Liver (tissue), 9 donors: Measurements from ENCODE around the gene SLC25A25. TPM values are rescaled to one million over a fixed set of nuclear protein-coding genes. Genes with fewer than 3 reads are reported as not detected.

ENCODE experiments used
- DNase-seq: peaks from one replicate; pipeline ENCODE4 v3.0.0-alpha.2; 2017; ENCODE audit warnings: low spot score
- H3K27ac ChIP-seq, 2 donors: one replicate each; pipeline ENCODE4 v1.7.0; 2013; ENCODE audit warnings: inconsistent platforms in 2 of 2, low read length in 2 of 2, control low read depth in 1 of 2, low read depth in 1 of 2, mild to moderate bottlenecking in 1 of 2
- H3K27me3 ChIP-seq, 4 donors: one replicate each; pipeline versions ENCODE4 v1.6.1 to v1.7.0; 2013; ENCODE audit warnings: low read length in 3 of 4, inconsistent platforms in 1 of 4, mild to moderate bottlenecking in 1 of 4, moderate library complexity in 1 of 4; ENCODE audit not compliant: control insufficient read depth in 4 of 4, insufficient read depth in 4 of 4
- H3K36me3 ChIP-seq, 4 donors: one replicate each; pipeline versions ENCODE4 v1.6.1 to v1.7.0; 2013; ENCODE audit warnings: low read length in 3 of 4, mild to moderate bottlenecking in 3 of 4, low read depth in 1 of 4, moderate library complexity in 1 of 4; ENCODE audit not compliant: control insufficient read depth in 4 of 4, insufficient read depth in 3 of 4
- H3K4me1 ChIP-seq, 4 donors: one replicate each; pipeline versions ENCODE4 v1.6.1 to v1.7.0; 2013; ENCODE audit warnings: low read length in 3 of 4, mild to moderate bottlenecking in 3 of 4, moderate library complexity in 1 of 4; ENCODE audit not compliant: control insufficient read depth in 4 of 4, insufficient read depth in 4 of 4
- H3K4me3 ChIP-seq, 3 donors: one replicate each; pipeline versions ENCODE4 v1.6.1 to v1.7.0; 2013; ENCODE audit warnings: low read length in 3 of 3, control low read depth in 1 of 3, low read depth in 1 of 3, mild to moderate bottlenecking in 1 of 3
- H3K9ac ChIP-seq, 2 donors: one replicate each; pipeline ENCODE4 v1.7.0; 2013; ENCODE audit warnings: low read length in 2 of 2, mild to moderate bottlenecking in 2 of 2, moderate library complexity in 2 of 2, control low read depth in 1 of 2, low read depth in 1 of 2
- H3K9me3 ChIP-seq, 4 donors: one replicate each; pipeline versions ENCODE4 v1.6.1 to v1.7.0; 2013; ENCODE audit warnings: low read length in 3 of 4; ENCODE audit not compliant: control insufficient read depth in 4 of 4
- EGR1 ChIP-seq, 2 donors: IDR thresholded peaks; 2 replicates each; pipeline ENCODE4 v1.6.1; 2016 to 2018; ENCODE audit warnings: antibody characterized with exemption in 2 of 2, low read depth in 2 of 2
- FOXA1 ChIP-seq: IDR thresholded peaks from 2 replicates; pipeline ENCODE4 v1.6.1; 2016; ENCODE audit warnings: antibody characterized with exemption
- FOXA2 ChIP-seq: IDR thresholded peaks from 2 replicates; pipeline ENCODE4 v1.6.1; 2016; ENCODE audit warnings: antibody characterized with exemption
- GABPA ChIP-seq, 2 donors: IDR thresholded peaks in 1 of 2; conservative IDR thresholded peaks in 1 of 2; 2 replicates each; pipeline ENCODE4 v1.6.1; 2016; ENCODE audit warnings: antibody characterized with exemption in 2 of 2, mild to moderate bottlenecking in 1 of 2, moderate library complexity in 1 of 2
- HNF4A ChIP-seq, 2 donors: conservative IDR thresholded peaks; 2 replicates each; pipeline ENCODE4 v1.6.1; 2016; ENCODE audit warnings: antibody characterized with exemption in 2 of 2, mild to moderate bottlenecking in 2 of 2
- HNF4G ChIP-seq: IDR thresholded peaks from 2 replicates; pipeline ENCODE4 v1.6.1; 2016; ENCODE audit warnings: antibody characterized with exemption
- JUND ChIP-seq, 2 donors: IDR thresholded peaks; 2 replicates each; pipeline ENCODE4 v1.6.1; 2016; ENCODE audit warnings: antibody characterized with exemption in 2 of 2
- NR2F2 ChIP-seq: IDR thresholded peaks from 2 replicates; pipeline ENCODE4 v1.6.1; 2016; ENCODE audit warnings: antibody characterized with exemption
- RAD21 ChIP-seq, 2 donors: IDR thresholded peaks; 2 replicates each; pipeline ENCODE4 v1.6.1; 2016; ENCODE audit warnings: antibody characterized with exemption in 2 of 2, mild to moderate bottlenecking in 2 of 2
- RXRA ChIP-seq, 2 donors: IDR thresholded peaks; 2 replicates each; pipeline ENCODE4 v1.6.1; 2017 to 2018; ENCODE audit warnings: antibody characterized with exemption in 2 of 2, mild to moderate bottlenecking in 1 of 2
- SP1 ChIP-seq: IDR thresholded peaks from 2 replicates; pipeline ENCODE4 v1.6.1; 2018; ENCODE audit warnings: antibody characterized with exemption, mild to moderate bottlenecking
- TAF1 ChIP-seq: conservative IDR thresholded peaks from 2 replicates; pipeline ENCODE4 v1.6.1; 2016; ENCODE audit warnings: antibody characterized with exemption, mild to moderate bottlenecking
- YY1 ChIP-seq: IDR thresholded peaks from 2 replicates; pipeline ENCODE4 v1.6.1; 2016; ENCODE audit warnings: antibody characterized with exemption, mild to moderate bottlenecking
- WGBS: extraction: QIAGEN DNeasy Blood & Tissue Kit; methylation state at CpG from one replicate; pipeline ENCODE4 v1.1.7; 2013; 5-methylcytosine and 5-hydroxymethylcytosine counted together
- polyA plus RNA-seq, 2 donors: library from polyadenylated mRNA; stranded (reverse) in 1 of 2; unstranded in 1 of 2; fragments of 200-250 nt in 1 of 2; fragments of >200 nt in 1 of 2; fragmentation: Nextera tagmentation in 1 of 2; extraction: Ambion mirVana in 1 of 2; gene quantifications; one replicate each; pipeline versions ENCODE4 v1.2.1 to v1.2.3, GENCODE V29; 2013 to 2015
- total RNA-seq, 2 donors: library from RNA; depleted of rRNA; stranded (reverse); fragments of >200 nt; gene quantifications; one replicate each; pipeline ENCODE4 v1.2.3, GENCODE V29; 2014
- TF ChIP-seq, protein P1 (sequence below): IDR thresholded peaks from 2 replicates; pipeline ENCODE4 v1.6.1; 2016; ENCODE audit warnings: antibody characterized with exemption, mild to moderate bottlenecking
- TF ChIP-seq, protein P2 (sequence below): fragments of 150-350 bp; IDR thresholded peaks from 2 replicates; pipeline ENCODE4 v1.5.1; 2017; ENCODE audit warnings: improper control_type of control experiment, low read depth, low read length; ENCODE audit not compliant: missing input control
- TF ChIP-seq, protein P3 (sequence below): IDR thresholded peaks from 2 replicates; pipeline ENCODE4 v1.6.1; 2016; ENCODE audit warnings: antibody characterized with exemption
- TF ChIP-seq, protein P4 (sequence below): IDR thresholded peaks from 2 replicates; pipeline ENCODE4 v1.6.1; 2016; ENCODE audit warnings: antibody characterized with exemption
- TF ChIP-seq, protein P5 (sequence below): IDR thresholded peaks from 2 replicates; pipeline ENCODE4 v1.6.1; 2016; ENCODE audit warnings: antibody characterized with exemption
- donor health status: healthy.
- donor health status: healthy.
- donor health status: healthy.
- donor health status: healthy.
- donor health status: healthy.

SLC25A25 gene
- total and polyA plus RNA-seq, 4 donors: 21.7 to 74.6 (median 39.3) TPM

DNA sequence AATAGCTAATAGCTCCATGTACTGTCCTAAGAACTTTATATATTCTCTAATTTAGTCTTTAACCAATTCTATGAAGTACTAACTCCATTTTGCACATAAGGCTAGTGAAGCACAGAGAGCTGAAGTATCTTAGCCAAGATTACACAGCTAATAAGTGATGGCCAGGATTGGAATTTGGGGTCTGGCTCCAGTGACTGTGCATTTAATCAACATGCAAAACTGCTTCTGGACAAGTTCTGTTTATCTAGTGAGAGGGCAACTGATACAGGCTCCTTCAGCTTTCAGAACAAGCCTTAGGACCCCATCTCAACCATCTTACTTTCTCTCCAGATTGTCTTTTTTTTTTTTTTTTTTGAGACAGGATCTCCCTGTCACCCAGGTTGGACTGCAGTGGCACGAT, 21.3 kb downstream of the SLC25A25 start:
- Histone ChIP-seq H3K4me3 (no peak overlapping the region), H3K27me3 (no peaks in the 10 kb centered on the region), H3K4me1 (peaks cover 0 to 14% (median 5%) of the 10 kb centered on the region in 4 donors), H3K9ac (no peak overlapping the region), H3K27ac (no peak overlapping the region), H3K36me3 (no peaks in the 10 kb centered on the region), H3K9me3 (no peaks in the 10 kb centered on the region)
- no peak for DNase-seq
- TF ChIP-seq, protein P1, sequence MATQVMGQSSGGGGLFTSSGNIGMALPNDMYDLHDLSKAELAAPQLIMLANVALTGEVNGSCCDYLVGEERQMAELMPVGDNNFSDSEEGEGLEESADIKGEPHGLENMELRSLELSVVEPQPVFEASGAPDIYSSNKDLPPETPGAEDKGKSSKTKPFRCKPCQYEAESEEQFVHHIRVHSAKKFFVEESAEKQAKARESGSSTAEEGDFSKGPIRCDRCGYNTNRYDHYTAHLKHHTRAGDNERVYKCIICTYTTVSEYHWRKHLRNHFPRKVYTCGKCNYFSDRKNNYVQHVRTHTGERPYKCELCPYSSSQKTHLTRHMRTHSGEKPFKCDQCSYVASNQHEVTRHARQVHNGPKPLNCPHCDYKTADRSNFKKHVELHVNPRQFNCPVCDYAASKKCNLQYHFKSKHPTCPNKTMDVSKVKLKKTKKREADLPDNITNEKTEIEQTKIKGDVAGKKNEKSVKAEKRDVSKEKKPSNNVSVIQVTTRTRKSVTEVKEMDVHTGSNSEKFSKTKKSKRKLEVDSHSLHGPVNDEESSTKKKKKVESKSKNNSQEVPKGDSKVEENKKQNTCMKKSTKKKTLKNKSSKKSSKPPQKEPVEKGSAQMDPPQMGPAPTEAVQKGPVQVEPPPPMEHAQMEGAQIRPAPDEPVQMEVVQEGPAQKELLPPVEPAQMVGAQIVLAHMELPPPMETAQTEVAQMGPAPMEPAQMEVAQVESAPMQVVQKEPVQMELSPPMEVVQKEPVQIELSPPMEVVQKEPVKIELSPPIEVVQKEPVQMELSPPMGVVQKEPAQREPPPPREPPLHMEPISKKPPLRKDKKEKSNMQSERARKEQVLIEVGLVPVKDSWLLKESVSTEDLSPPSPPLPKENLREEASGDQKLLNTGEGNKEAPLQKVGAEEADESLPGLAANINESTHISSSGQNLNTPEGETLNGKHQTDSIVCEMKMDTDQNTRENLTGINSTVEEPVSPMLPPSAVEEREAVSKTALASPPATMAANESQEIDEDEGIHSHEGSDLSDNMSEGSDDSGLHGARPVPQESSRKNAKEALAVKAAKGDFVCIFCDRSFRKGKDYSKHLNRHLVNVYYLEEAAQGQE: no peak
- TF ChIP-seq NR2F2 (no peak), HNF4G (no peak), EGR1 (IDR thresholded peaks at IDR 0.05; ENCODE audit: low read depth in 2 of 2) (no peak), FOXA2 (no peak), TAF1 (no peak), YY1 (no peak), RXRA (IDR thresholded peaks at IDR 0.05) (no peak), FOXA1 (no peak), RAD21 (IDR thresholded peaks at IDR 0.05) (no peak), HNF4A (conservative IDR thresholded peaks at IDR 0.05) (no peak), JUND (IDR thresholded peaks at IDR 0.05) (no peak), SP1 (no peak), GABPA (IDR thresholded peaks at IDR 0.05 in 1 of 2, conservative IDR thresholded peaks at IDR 0.05 in 1 of 2) (no peak)
- TF ChIP-seq, protein P2, sequence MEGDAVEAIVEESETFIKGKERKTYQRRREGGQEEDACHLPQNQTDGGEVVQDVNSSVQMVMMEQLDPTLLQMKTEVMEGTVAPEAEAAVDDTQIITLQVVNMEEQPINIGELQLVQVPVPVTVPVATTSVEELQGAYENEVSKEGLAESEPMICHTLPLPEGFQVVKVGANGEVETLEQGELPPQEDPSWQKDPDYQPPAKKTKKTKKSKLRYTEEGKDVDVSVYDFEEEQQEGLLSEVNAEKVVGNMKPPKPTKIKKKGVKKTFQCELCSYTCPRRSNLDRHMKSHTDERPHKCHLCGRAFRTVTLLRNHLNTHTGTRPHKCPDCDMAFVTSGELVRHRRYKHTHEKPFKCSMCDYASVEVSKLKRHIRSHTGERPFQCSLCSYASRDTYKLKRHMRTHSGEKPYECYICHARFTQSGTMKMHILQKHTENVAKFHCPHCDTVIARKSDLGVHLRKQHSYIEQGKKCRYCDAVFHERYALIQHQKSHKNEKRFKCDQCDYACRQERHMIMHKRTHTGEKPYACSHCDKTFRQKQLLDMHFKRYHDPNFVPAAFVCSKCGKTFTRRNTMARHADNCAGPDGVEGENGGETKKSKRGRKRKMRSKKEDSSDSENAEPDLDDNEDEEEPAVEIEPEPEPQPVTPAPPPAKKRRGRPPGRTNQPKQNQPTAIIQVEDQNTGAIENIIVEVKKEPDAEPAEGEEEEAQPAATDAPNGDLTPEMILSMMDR: no peak
- TF ChIP-seq, protein P3, sequence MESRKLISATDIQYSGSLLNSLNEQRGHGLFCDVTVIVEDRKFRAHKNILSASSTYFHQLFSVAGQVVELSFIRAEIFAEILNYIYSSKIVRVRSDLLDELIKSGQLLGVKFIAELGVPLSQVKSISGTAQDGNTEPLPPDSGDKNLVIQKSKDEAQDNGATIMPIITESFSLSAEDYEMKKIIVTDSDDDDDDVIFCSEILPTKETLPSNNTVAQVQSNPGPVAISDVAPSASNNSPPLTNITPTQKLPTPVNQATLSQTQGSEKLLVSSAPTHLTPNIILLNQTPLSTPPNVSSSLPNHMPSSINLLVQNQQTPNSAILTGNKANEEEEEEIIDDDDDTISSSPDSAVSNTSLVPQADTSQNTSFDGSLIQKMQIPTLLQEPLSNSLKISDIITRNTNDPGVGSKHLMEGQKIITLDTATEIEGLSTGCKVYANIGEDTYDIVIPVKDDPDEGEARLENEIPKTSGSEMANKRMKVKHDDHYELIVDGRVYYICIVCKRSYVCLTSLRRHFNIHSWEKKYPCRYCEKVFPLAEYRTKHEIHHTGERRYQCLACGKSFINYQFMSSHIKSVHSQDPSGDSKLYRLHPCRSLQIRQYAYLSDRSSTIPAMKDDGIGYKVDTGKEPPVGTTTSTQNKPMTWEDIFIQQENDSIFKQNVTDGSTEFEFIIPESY: no peak
- TF ChIP-seq, protein P4, sequence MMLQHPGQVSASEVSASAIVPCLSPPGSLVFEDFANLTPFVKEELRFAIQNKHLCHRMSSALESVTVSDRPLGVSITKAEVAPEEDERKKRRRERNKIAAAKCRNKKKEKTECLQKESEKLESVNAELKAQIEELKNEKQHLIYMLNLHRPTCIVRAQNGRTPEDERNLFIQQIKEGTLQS: no peak
- TF ChIP-seq, protein P5, sequence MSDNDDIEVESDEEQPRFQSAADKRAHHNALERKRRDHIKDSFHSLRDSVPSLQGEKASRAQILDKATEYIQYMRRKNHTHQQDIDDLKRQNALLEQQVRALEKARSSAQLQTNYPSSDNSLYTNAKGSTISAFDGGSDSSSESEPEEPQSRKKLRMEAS: no peak
- WGBS: 98% methylated on average over 1 of the region's 1 CpG
